T follicular helper cell (primary cell): ENCODE data around the gene HPCAL1.

Experiments used
- DNase-seq: peaks from one replicate; pipeline ENCODE4 v3.0.0-alpha.2; 2020; ENCODE audit warnings: low read depth

HPCAL1 gene

GRCh38 chr2:10303694-10304378 lies 1.1 kb downstream of the HPCAL1 start:
- peak; percentile 28 for DNase-seq

GRCh38 chr2:10304458-10305253 lies 2.0 kb downstream of the HPCAL1 start:
- no peak for DNase-seq

GRCh38 chr2:10305254-10305635 lies 2.5 kb downstream of the HPCAL1 start:
- DNase-seq, result peak; percentile 15

GRCh38 chr2:10305715-10306114 lies 3.0 kb downstream of the HPCAL1 start:
- peak; percentile 34 for DNase-seq

GRCh38 chr2:10306901-10307463 lies 4.3 kb downstream of the HPCAL1 start:
- DNase-seq, result no peak

- no peak for DNase-seq
Measured at GRCh38 chr2:10307561-10308156, 5.0 kb downstream of the HPCAL1 start.

GRCh38 chr2:10308866-10309265 lies 6.2 kb downstream of the HPCAL1 start:
- no peak for DNase-seq

- DNase-seq, result no peak
Measured at GRCh38 chr2:10309286-10309685, 6.6 kb downstream of the HPCAL1 start.

GRCh38 chr2:10310309-10310888 lies 7.7 kb downstream of the HPCAL1 start:
- no peak for DNase-seq

GRCh38 chr2:10311736-10312135 lies 9.0 kb downstream of the HPCAL1 start:
- DNase-seq, result no peak

GRCh38 chr2:10312437-10312957 lies 9.8 kb downstream of the HPCAL1 start:
- no peak for DNase-seq

- no peak for DNase-seq
Measured at GRCh38 chr2:10316336-10316735, 13.6 kb downstream of the HPCAL1 start.

- no peak for DNase-seq
Measured at GRCh38 chr2:10316860-10317259, 14.2 kb downstream of the HPCAL1 start.

- no peak for DNase-seq
Measured at GRCh38 chr2:10317646-10318045, 14.9 kb downstream of the HPCAL1 start.

- no peak for DNase-seq
Measured at GRCh38 chr2:10318345-10318744, 15.6 kb downstream of the HPCAL1 start.

GRCh38 chr2:10319892-10320574 lies 17.3 kb downstream of the HPCAL1 start:
- no peak for DNase-seq

GRCh38 chr2:10320575-10320931 lies 17.8 kb downstream of the HPCAL1 start:
- no peak for DNase-seq

- DNase-seq, result no peak
Measured at GRCh38 chr2:10320933-10321332, 18.2 kb downstream of the HPCAL1 start.

- no peak for DNase-seq
Measured at GRCh38 chr2:10321622-10322021, 18.9 kb downstream of the HPCAL1 start.

GRCh38 chr2:10322481-10322880 lies 19.8 kb downstream of the HPCAL1 start:
- DNase-seq, result no peak

GRCh38 chr2:10322973-10323372 lies 20.3 kb downstream of the HPCAL1 start:
- DNase-seq, result no peak

- DNase-seq, result no peak
Measured at GRCh38 chr2:10323535-10323934, 20.8 kb downstream of the HPCAL1 start.
